Measurements from ENCODE around the gene PNRC1.

DNA sequence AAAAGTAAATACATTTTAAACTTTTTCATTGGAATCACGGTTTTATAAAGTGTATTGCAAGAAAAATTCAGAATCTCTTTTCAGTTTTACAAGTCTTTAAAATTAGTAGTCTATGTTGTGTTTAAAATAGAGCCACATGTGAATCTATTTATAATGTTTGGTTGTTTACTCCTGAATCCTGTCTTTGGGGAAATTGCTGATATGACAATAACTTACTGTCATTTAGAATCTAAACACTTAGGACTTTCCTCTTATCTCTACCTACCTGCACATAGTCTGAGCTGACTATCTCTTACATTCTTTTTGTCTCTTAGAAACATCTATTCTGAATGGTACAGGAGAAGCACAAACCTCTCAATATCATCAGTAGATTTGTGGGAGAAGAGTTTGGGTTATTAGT lies 41.4 kb downstream of the PNRC1 start:
- no peak for TF ChIP-seq EZH2 (IDR thresholded peaks at IDR 0.05; ENCODE audit: borderline replicate concordance, low read depth, low read length, severe bottlenecking)
- TF ChIP-seq, protein P1, sequence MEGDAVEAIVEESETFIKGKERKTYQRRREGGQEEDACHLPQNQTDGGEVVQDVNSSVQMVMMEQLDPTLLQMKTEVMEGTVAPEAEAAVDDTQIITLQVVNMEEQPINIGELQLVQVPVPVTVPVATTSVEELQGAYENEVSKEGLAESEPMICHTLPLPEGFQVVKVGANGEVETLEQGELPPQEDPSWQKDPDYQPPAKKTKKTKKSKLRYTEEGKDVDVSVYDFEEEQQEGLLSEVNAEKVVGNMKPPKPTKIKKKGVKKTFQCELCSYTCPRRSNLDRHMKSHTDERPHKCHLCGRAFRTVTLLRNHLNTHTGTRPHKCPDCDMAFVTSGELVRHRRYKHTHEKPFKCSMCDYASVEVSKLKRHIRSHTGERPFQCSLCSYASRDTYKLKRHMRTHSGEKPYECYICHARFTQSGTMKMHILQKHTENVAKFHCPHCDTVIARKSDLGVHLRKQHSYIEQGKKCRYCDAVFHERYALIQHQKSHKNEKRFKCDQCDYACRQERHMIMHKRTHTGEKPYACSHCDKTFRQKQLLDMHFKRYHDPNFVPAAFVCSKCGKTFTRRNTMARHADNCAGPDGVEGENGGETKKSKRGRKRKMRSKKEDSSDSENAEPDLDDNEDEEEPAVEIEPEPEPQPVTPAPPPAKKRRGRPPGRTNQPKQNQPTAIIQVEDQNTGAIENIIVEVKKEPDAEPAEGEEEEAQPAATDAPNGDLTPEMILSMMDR (IDR thresholded peaks at IDR 0.05; ENCODE audit: borderline replicate concordance, extremely low read depth, low read length, poor library complexity, severe bottlenecking): no peak

Measured in DND-41 (cell line).